MCF 10A (cell line): Measurements from ENCODE around the gene KIAA0753. TPM values are rescaled to one million over a fixed set of nuclear protein-coding genes. Genes with fewer than 3 reads are reported as not detected.

Experiments
- BruUV-seq: library from RNA; stranded (reverse); fragments of 400-500 nt; replicated peaks from 2 replicates; lab custom pipeline; 2021; lab: Mats Ljungman, UMichigan
- CTCF ChIA-PET: fragments of 300-600 bp; sonication (Branson Sonifier 250); formaldehyde crosslinking; extraction: SDS; loops from one replicate; lab custom pipeline; 2021; ENCODE audit warnings: antibody characterized with exemption, inconsistent platforms; lab: Yijun Ruan, JAX
- POLR2A ChIA-PET: fragments of 300-600, 350-650 bp; sonication (Branson Sonifier 250); formaldehyde crosslinking; extraction: SDS; loops from one replicate; lab custom pipeline; 2020; ENCODE audit warnings: antibody characterized with exemption, inconsistent platforms; lab: Yijun Ruan, JAX
- DNase-seq: peaks from one replicate; pipeline ENCODE4 v3.0.0-alpha.2; 2018; ENCODE audit not compliant: unreplicated experiment
- H3K27ac Mint-ChIP-seq: one replicate; pipeline ENCODE4 v1.8.0; 2022; ENCODE audit warnings: mild to moderate bottlenecking, low read depth, mixed read lengths; ENCODE audit not compliant: unreplicated experiment
- H3K27me3 Mint-ChIP-seq: one replicate; pipeline ENCODE4 v1.8.0; 2022; ENCODE audit warnings: mixed read lengths; ENCODE audit not compliant: insufficient read depth, unreplicated experiment
- H3K36me3 Mint-ChIP-seq: one replicate; pipeline ENCODE4 v1.8.0; 2022; ENCODE audit warnings: mild to moderate bottlenecking, moderate library complexity, mixed read lengths; ENCODE audit not compliant: insufficient read depth, unreplicated experiment
- H3K4me1 Mint-ChIP-seq: one replicate; pipeline ENCODE4 v1.8.0; 2022; ENCODE audit warnings: mixed read lengths; ENCODE audit not compliant: insufficient read depth, unreplicated experiment
- H3K4me3 Mint-ChIP-seq: one replicate; pipeline ENCODE4 v1.8.0; 2022; ENCODE audit warnings: mild to moderate bottlenecking, moderate library complexity, mixed read lengths; ENCODE audit not compliant: unreplicated experiment
- H3K9me3 Mint-ChIP-seq: one replicate; pipeline ENCODE4 v1.8.0; 2022; ENCODE audit warnings: mixed read lengths; ENCODE audit not compliant: unreplicated experiment
- CTCF ChIP-seq: fragments of 200-600 bp; IDR thresholded peaks from one replicate; pipeline ENCODE4 v1.8.0; 2022; ENCODE audit warnings: antibody characterized with exemption, mild to moderate bottlenecking; ENCODE audit not compliant: unreplicated experiment
- intact Hi-C: fragments of 100-400 bp; cut with micrococcal nuclease; formaldehyde crosslinking; loops from 2 replicates; pipeline ENCODE4 v1.14.1; 2022
- total RNA-seq: library from RNA; stranded (reverse); gene quantifications from 2 replicates; pipeline ENCODE4 v1.2.3, GENCODE V29; 2022

The KIAA0753 gene
- total RNA-seq, 1 experiment from 2014 or later, result 22.8 TPM

DNA sequence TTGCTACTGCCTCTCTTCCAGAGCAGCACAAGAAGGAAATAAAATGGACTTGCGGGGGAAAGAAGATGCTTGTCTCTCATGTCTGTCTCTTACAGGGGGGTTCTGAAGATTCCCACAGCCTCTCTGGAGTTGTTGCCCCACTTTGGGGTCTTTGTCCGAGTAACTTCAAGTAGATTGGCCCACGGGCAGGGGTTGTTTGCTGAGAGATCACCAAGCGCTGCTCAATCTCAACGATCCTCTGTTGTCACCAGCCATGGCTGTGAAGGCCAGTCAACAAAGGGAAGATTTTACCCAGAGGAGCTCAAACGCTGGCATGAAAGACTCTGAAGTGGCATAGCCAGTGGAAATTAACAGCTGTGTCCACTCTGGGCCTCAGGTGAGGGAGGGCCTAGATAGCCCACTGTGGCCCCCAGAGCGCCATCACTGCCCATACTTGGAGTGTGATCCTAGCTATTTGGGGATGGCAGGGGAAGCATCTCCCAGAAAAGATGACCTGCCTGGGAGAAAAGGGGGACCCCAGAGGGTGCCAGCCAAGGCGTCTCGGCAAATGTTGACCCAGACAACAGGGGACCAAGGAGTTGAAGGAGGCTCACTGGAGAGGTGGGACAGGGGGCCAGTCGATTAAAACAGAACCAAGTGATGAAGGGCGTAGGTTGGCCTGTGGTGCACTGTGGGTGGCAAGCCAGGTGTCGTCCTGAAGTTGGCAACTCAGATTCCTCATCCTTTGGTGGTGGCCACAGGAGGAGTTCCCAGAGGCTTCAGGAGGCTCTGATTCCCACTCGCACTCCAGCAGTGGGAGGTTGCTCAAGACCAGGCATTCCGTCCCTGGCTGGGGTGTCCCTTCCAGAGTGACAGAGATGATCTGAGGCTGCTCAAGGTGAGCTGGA lies 44.6 kb upstream of the KIAA0753 start:
- H3K27ac Mint-ChIP-seq, result no peak overlapping the region
- intact Hi-C loops, result no loop called here
- no peaks in the 10 kb centered on the region for H3K27me3 Mint-ChIP-seq
- no peak for DNase-seq
- TF ChIP-seq CTCF, result no peak
- ChIA-PET POLR2A (no interaction called here), CTCF (no interaction called here)
- peaks cover 6% of the 10 kb centered on the region for H3K4me1 Mint-ChIP-seq
- BruUV-seq, result no TSS peak
- no peaks in the 10 kb centered on the region for H3K36me3 Mint-ChIP-seq
- H3K4me3 Mint-ChIP-seq, result no peak overlapping the region
- no peaks in the 10 kb centered on the region for H3K9me3 Mint-ChIP-seq

- Mint-ChIP-seq H3K4me1 (peaks cover 6% of the 10 kb centered on the region), H3K4me3 (no peak overlapping the region), H3K9me3 (no peaks in the 10 kb centered on the region), H3K36me3 (no peaks in the 10 kb centered on the region), H3K27me3 (no peaks in the 10 kb centered on the region), H3K27ac (no peak overlapping the region)
- ChIA-PET CTCF (interaction anchor here (0.7 kb wide), 1 partner anchor 9 kb away, joined by 4 read pairs; no protein-coding TSS in a partner anchor), POLR2A (no interaction called here)
- intact Hi-C loops, result no loop called here
- TF ChIP-seq CTCF, result no peak
- no TSS peak for BruUV-seq
- DNase-seq, result no peak
Observed at GRCh38 chr17:6684460-6684783, 43.9 kb upstream of the KIAA0753 start.

- Mint-ChIP-seq H3K27ac (no peak overlapping the region), H3K4me1 (peaks cover 6% of the 10 kb centered on the region), H3K36me3 (no peaks in the 10 kb centered on the region), H3K27me3 (no peaks in the 10 kb centered on the region), H3K9me3 (no peaks in the 10 kb centered on the region), H3K4me3 (no peak overlapping the region)
- no peak for DNase-seq
- no TSS peak for BruUV-seq
- no peak for TF ChIP-seq CTCF
- intact Hi-C loops, result no loop called here
- POLR2A ChIA-PET, result interaction anchor here (1.2 kb wide), 1 partner anchor 9 kb away, joined by 4 read pairs; no protein-coding TSS in a partner anchor
- CTCF ChIA-PET, result interaction anchor here (0.6 to 1.1 kb wide), 3 partner anchors 9 to 614 kb away, joined by 3 to 8 read pairs (median 4); no protein-coding TSS in a partner anchor
Observed at GRCh38 chr17:6683730-6684459, 43.4 kb upstream of the KIAA0753 start.
